ENCODE results near the gene TMPRSS4.

DNA sequence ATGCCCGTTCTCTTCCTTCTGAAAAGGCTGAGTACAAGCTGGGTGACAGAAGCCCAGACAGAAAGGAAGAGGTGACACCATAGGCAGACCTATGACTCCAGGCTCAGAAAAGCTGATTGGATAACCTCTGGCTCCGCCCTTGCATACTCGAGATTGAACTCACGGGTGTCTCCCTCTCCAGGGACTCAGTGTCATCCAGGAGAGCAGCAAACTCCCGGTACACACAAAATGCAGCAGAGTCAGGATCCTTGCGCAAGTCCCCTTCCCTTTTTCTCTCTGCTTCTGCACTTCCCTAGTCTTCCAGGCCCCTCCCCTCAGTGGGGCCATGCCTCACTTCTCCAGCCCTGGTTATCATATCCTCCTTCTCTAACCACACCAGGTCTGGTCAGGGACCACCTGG is 65.9 kb downstream of the TMPRSS4 start:
- no peak for TF ChIP-seq CTCF (IDR thresholded peaks at IDR 0.05)
- no peak for TF ChIP-seq POLR2A (IDR thresholded peaks at IDR 0.05)

Measured in testis (tissue), 2 donors.